Measurements from ENCODE around the gene PHAF1.

DNA sequence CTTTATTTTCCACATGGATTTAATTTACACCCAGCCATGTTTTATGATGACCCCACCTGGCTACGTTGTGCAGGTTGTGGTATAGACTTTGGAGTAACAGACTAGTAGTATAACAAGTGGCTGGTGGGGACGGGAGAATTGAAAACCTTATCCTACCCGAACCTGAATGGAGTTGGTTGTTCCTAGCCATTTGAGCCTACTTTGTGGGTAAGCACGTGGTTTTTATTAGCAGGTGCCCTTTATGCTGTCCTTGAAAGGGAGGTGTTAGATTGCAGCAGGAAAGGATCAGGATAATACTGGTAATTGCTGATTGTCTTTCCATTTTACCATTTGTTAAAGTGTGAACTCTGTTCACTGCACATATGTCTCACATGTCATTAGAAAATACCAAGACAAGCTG lies 31.9 kb upstream of the PHAF1 start:
- TF ChIP-seq POLR2A (IDR thresholded peaks at IDR 0.05; ENCODE audit: low read length) (no peak), GATA1 (IDR thresholded peaks at IDR 0.05; ENCODE audit: low read depth, low read length) (no peak)
